ENCODE data around the gene MPZL1. TPM values are rescaled to one million over a fixed set of nuclear protein-coding genes. Genes with fewer than 3 reads are reported as not detected.

The MPZL1 gene
- 100 to 1,000 TPM; 125 to 145 (median 141) TPM for polyA plus RNA-seq (ENCODE audit: insufficient read length in 4 of 4)

GRCh38 chr1:167721617-167722151 lies at the start of gene MPZL1:
TSS of gene MPZL1 (plus strand) at chr1:167721982. CDS start at chr1:167722152, 170 bp downstream.
- DNase-seq (ENCODE audit: low read depth in 4 of 4, low spot score in 3 of 4) = peak; percentile 91 to 97 (median 94)

GRCh38 chr1:167672831-167673230 lies 49.0 kb upstream of the MPZL1 start:
- no peak for DNase-seq (ENCODE audit: low read depth in 4 of 4, low spot score in 3 of 4)

- no peak for DNase-seq (ENCODE audit: low read depth in 4 of 4, low spot score in 3 of 4)
Observed at GRCh38 chr1:167673265-167673664, 48.5 kb upstream of the MPZL1 start.

- DNase-seq (ENCODE audit: low read depth in 4 of 4, low spot score in 3 of 4) = no peak
Observed at GRCh38 chr1:167674156-167674555, 47.6 kb upstream of the MPZL1 start.

- no peak for DNase-seq (ENCODE audit: low read depth in 4 of 4, low spot score in 3 of 4)
Observed at GRCh38 chr1:167675440-167675839, 46.3 kb upstream of the MPZL1 start.

GRCh38 chr1:167676205-167676915 lies 45.4 kb upstream of the MPZL1 start:
- DNase-seq (ENCODE audit: low read depth in 4 of 4, low spot score in 3 of 4) = no peak

- DNase-seq (ENCODE audit: low read depth in 4 of 4, low spot score in 3 of 4) = no peak
Observed at GRCh38 chr1:167676916-167677848, 44.6 kb upstream of the MPZL1 start.

GRCh38 chr1:167678422-167678821 lies 43.4 kb upstream of the MPZL1 start:
- no peak for DNase-seq (ENCODE audit: low read depth in 4 of 4, low spot score in 3 of 4)

GRCh38 chr1:167678838-167679237 lies 42.9 kb upstream of the MPZL1 start:
- DNase-seq (ENCODE audit: low read depth in 4 of 4, low spot score in 3 of 4) = no peak

GRCh38 chr1:167679714-167680113 lies 42.1 kb upstream of the MPZL1 start:
- DNase-seq (ENCODE audit: low read depth in 4 of 4, low spot score in 3 of 4) = no peak

GRCh38 chr1:167681024-167681423 lies 40.8 kb upstream of the MPZL1 start:
- no peak for DNase-seq (ENCODE audit: low read depth in 4 of 4, low spot score in 3 of 4)

GRCh38 chr1:167681451-167682098 lies 40.2 kb upstream of the MPZL1 start:
- DNase-seq (ENCODE audit: low read depth in 4 of 4, low spot score in 3 of 4) = no peak

GRCh38 chr1:167683226-167683625 lies 38.6 kb upstream of the MPZL1 start:
- DNase-seq (ENCODE audit: low read depth in 4 of 4, low spot score in 3 of 4) = no peak

- DNase-seq (ENCODE audit: low read depth in 4 of 4, low spot score in 3 of 4) = no peak
Observed at GRCh38 chr1:167683641-167684502, 37.9 kb upstream of the MPZL1 start.

- DNase-seq (ENCODE audit: low read depth in 4 of 4, low spot score in 3 of 4) = no peak
Observed at GRCh38 chr1:167685844-167686243, 35.9 kb upstream of the MPZL1 start.

GRCh38 chr1:167687919-167688519 lies 33.8 kb upstream of the MPZL1 start:
- DNase-seq (ENCODE audit: low read depth in 4 of 4, low spot score in 3 of 4) = peak; percentile 64 to 79 (median 72)

GRCh38 chr1:167689567-167689920 lies 32.2 kb upstream of the MPZL1 start:
- no peak for DNase-seq (ENCODE audit: low read depth in 4 of 4, low spot score in 3 of 4)

GRCh38 chr1:167690053-167690452 lies 31.7 kb upstream of the MPZL1 start:
- DNase-seq (ENCODE audit: low read depth in 4 of 4, low spot score in 3 of 4) = no peak

GRCh38 chr1:167693425-167694045 lies 28.2 kb upstream of the MPZL1 start:
- DNase-seq (ENCODE audit: low read depth in 4 of 4, low spot score in 3 of 4) = no peak
